Measurements from ENCODE around the gene MAGIX. TPM values are rescaled to one million over a fixed set of nuclear protein-coding genes. Genes with fewer than 3 reads are reported as not detected.

Gene MAGIX
- total RNA-seq, 4 donors from 2014 or later = 6.8 to 16.5 (median 10.3) TPM

DNA sequence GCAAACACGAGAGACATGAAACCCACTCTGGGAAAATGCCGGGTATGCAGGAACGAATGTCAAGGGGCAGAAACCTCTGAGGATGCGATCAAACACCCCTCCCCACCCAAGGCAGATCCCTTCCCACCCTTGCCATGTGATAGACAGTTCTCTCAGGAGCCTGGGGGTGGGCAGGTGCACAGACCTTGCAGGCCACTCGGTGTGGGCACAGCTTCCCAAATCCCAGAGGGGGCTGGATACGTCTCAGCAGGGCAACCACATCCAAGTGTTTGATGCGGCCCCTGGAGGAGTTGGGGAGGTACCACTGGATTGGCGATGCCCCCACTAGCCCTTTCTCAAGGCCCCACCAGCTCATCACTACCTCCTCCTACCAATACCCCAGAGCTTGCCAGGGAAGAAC, 47.8 kb downstream of the MAGIX start:
- no peak overlapping the region for H3K4me3 ChIP-seq (ENCODE audit: low read depth, poor library complexity, severe bottlenecking)
- DNase-seq (ENCODE audit: low spot score in 2 of 2) = no peak
- TF ChIP-seq, protein P1, sequence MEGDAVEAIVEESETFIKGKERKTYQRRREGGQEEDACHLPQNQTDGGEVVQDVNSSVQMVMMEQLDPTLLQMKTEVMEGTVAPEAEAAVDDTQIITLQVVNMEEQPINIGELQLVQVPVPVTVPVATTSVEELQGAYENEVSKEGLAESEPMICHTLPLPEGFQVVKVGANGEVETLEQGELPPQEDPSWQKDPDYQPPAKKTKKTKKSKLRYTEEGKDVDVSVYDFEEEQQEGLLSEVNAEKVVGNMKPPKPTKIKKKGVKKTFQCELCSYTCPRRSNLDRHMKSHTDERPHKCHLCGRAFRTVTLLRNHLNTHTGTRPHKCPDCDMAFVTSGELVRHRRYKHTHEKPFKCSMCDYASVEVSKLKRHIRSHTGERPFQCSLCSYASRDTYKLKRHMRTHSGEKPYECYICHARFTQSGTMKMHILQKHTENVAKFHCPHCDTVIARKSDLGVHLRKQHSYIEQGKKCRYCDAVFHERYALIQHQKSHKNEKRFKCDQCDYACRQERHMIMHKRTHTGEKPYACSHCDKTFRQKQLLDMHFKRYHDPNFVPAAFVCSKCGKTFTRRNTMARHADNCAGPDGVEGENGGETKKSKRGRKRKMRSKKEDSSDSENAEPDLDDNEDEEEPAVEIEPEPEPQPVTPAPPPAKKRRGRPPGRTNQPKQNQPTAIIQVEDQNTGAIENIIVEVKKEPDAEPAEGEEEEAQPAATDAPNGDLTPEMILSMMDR (IDR thresholded peaks at IDR 0.05) = no peak
- no peak for TF ChIP-seq POLR2A (IDR thresholded peaks at IDR 0.05)
- 46 to 66% methylated on average over 4 to 7 of the region's 8 CpGs for WGBS, 2 donors
- intact Hi-C loops (cut with DNase I; ENCODE audit: low total_unique reads) = no loop called here

DNA sequence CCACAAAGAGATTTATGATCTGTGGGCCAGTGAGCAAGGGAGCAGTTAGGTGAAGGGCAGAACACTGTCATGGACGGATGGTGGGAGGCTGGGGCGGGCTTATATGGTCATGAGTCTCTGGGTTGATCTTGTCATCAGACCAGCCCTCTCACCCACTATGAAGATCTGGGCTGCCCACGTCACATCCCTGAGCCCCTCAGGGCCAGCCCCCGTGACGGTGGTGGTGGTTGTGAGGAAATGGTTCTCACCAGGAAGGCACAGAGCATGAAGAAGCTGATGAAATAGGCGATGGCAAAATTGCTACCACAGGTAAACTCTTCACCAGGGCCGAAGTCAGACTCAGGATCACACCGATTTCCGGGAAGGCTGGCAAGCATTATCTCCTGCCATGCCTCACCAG, 48.5 kb downstream of the MAGIX start:
- DNase-seq (ENCODE audit: low spot score in 2 of 2) = no peak
- H3K4me3 ChIP-seq (ENCODE audit: low read depth, poor library complexity, severe bottlenecking) = no peak overlapping the region
- no peak for TF ChIP-seq POLR2A (IDR thresholded peaks at IDR 0.05)
- TF ChIP-seq, protein P1 (IDR thresholded peaks at IDR 0.05) = no peak

DNA sequence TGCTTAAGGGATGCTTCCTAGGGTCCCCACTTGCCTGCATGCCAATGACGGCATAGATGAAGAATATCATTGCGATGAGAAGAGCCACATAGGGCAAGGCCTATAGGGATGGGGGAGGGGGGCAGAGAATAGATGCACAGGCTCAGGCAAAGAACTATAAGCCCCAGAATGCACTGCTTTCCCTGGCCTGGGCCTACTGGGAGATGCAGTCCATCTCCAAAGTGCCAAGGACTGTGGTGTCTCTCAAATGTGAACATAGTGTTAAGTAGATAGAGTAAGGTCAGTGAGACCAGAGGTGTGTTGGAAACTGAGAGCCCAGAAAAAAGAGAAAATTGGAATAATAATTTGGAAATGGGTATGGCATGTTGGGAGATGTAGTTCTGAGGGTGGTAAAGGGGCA, 49.7 kb downstream of the MAGIX start:
- WGBS, 2 donors = 90 to 92% methylated on average over 2 of the region's 2 CpGs
- no peak overlapping the region for H3K4me3 ChIP-seq (ENCODE audit: low read depth, poor library complexity, severe bottlenecking)
- TF ChIP-seq, protein P1 (IDR thresholded peaks at IDR 0.05) = no peak
- TF ChIP-seq POLR2A (IDR thresholded peaks at IDR 0.05) = no peak
- no peak for DNase-seq (ENCODE audit: low spot score in 2 of 2)
- intact Hi-C loops (cut with DNase I; ENCODE audit: low total_unique reads) = no loop called here

More for the DNA sequence above, 48.5 kb downstream of the MAGIX start:
- WGBS, 2 donors = 81% methylated on average over 6 to 9 of the region's 9 CpGs
- intact Hi-C loops (cut with DNase I; ENCODE audit: low total_unique reads) = no loop called here

DNA sequence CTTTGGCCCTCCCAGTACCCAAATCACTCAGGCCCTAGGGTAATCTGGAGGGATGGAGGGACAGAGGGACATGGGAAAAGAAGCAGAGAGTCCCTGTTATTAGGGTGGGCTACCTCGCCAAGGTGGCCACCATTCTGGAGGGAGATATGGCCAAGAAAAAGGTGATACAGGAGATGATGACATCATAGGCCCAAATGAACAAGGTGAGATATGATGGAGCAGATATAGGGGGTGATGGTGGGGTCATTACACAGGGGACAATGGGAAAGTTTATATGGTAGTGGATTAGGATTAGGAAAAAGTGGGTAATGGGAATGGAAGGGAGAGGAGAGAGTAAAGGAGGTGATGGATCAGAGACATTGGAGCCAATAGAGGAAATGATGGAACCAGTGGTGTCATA, 50.3 kb downstream of the MAGIX start:
- no peak overlapping the region for H3K4me3 ChIP-seq (ENCODE audit: low read depth, poor library complexity, severe bottlenecking)
- DNase-seq (ENCODE audit: low spot score in 2 of 2) = no peak
- intact Hi-C loops (cut with DNase I; ENCODE audit: low total_unique reads) = no loop called here
- 78 to 83% methylated on average over 1 of the region's 1 CpG for WGBS, 2 donors
- no peak for TF ChIP-seq POLR2A (IDR thresholded peaks at IDR 0.05)
- TF ChIP-seq, protein P1 (IDR thresholded peaks at IDR 0.05) = no peak

DNA sequence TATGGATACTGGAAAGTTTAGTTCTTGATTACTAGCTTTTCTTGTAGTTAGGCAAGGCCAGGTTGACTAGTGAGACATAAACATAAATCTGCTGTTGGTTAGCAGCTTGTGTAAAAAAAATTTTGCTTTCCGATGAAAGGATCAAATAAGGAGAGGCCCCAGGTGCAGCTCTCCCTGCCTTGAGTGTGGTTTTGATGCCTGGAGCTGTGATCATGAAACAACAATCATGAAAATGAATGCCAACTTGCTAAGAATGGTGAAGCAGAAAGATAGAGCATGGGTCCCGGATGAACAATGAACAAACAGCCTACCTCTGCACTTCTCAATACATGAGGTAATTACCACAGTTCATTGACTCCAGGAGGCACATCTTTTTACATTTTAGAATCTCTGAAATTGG, 51.9 kb downstream of the MAGIX start:
- intact Hi-C loops (cut with DNase I; ENCODE audit: low total_unique reads) = no loop called here
- no peak overlapping the region for H3K4me3 ChIP-seq (ENCODE audit: low read depth, poor library complexity, severe bottlenecking)
- TF ChIP-seq POLR2A (IDR thresholded peaks at IDR 0.05) = no peak
- TF ChIP-seq, protein P1 (IDR thresholded peaks at IDR 0.05) = no peak
- 45 to 72% methylated on average over 2 of the region's 2 CpGs for WGBS, 2 donors
- DNase-seq (ENCODE audit: low spot score in 2 of 2) = no peak

DNA sequence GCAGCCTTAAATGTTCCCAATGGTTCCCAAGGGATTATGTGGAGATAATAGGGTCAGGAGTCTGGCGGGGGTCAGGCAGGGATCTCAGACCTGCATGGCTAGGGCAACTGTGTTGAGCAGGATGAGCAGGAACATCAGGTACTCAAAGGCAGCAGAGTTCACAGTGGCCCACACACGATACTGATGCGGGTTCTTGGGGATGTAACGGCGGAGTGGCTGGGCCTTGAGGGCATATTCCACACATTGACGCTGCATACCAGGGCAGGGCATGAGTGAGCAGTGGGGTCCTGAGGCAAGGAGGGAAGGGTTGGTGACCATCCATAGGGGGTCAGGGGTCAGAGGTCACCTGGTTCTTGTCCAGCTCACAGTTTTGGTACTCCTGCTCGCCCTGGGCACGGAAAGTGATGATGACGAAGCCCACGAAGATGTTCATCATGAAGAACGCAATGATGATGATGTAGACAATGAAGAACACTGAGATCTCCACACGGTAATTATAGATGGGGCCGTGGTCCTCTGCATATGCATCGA, 52.5 kb downstream of the MAGIX start:
- intact Hi-C loops (cut with DNase I; ENCODE audit: low total_unique reads) = no loop called here
- WGBS, 2 donors = 84 to 87% methylated on average over 14 of the region's 14 CpGs
- no peak for DNase-seq (ENCODE audit: low spot score in 2 of 2)
- TF ChIP-seq, protein P1 (IDR thresholded peaks at IDR 0.05) = no peak
- TF ChIP-seq POLR2A (IDR thresholded peaks at IDR 0.05) = no peak
- no peak overlapping the region for H3K4me3 ChIP-seq (ENCODE audit: low read depth, poor library complexity, severe bottlenecking)
